DMS 273 (cell line): ENCODE data around the gene ATAD5.
A peak's percentile ranks its signal among the peaks of the same experiment; 100 is the strongest.

Source experiments
- DNase-seq: peaks from one replicate; lab custom pipeline; 2025; ENCODE audit not compliant: unreplicated experiment; lab: John Stamatoyannopoulos, UW

The ATAD5 gene

GRCh38 chr17:30823421-30823820, 8.3 kb upstream of the ATAD5 start:
- DNase-seq = no peak

- peak; percentile 70 for DNase-seq
These were observed 7.8 kb upstream of the ATAD5 start for GRCh38 chr17:30824002-30824355.

GRCh38 chr17:30824356-30825145, 7.2 kb upstream of the ATAD5 start, which contains the start of gene CRLF3:
CRLF3 (minus strand) TSS chr17:30824692; CDS start chr17:30824651, 41 bp downstream.
- DNase-seq = peak; percentile 98

- no peak for DNase-seq
These were observed 4.7 kb upstream of the ATAD5 start for GRCh38 chr17:30827082-30827481.

GRCh38 chr17:30829022-30829421, 2.7 kb upstream of the ATAD5 start:
- no peak for DNase-seq

GRCh38 chr17:30831257-30831656, 509 bp upstream of the ATAD5 start:
- DNase-seq = peak; percentile 53

- peak; percentile 41 for DNase-seq
These were observed 815 bp downstream of the ATAD5 start for GRCh38 chr17:30832438-30833124.

GRCh38 chr17:30838202-30838807, 6.5 kb downstream of the ATAD5 start:
- no peak for DNase-seq

GRCh38 chr17:30840771-30841170, 9.0 kb downstream of the ATAD5 start:
- no peak for DNase-seq

GRCh38 chr17:30848021-30848420, 16.3 kb downstream of the ATAD5 start:
- DNase-seq = no peak

GRCh38 chr17:30854146-30854545, 22.4 kb downstream of the ATAD5 start:
- no peak for DNase-seq

GRCh38 chr17:30858556-30859250, 26.9 kb downstream of the ATAD5 start:
- DNase-seq = no peak

GRCh38 chr17:30864636-30865035, 32.9 kb downstream of the ATAD5 start:
- no peak for DNase-seq

GRCh38 chr17:30869005-30869404, 37.2 kb downstream of the ATAD5 start:
- DNase-seq = no peak

- no peak for DNase-seq
These were observed 54.4 kb downstream of the ATAD5 start for GRCh38 chr17:30886187-30886586.

- DNase-seq = no peak
These were observed 62.5 kb downstream of the ATAD5 start for GRCh38 chr17:30894236-30894635.

GRCh38 chr17:30897311-30897710, 65.5 kb downstream of the ATAD5 start:
- DNase-seq = no peak

- peak; percentile 53 for DNase-seq
These were observed 74.0 kb downstream of the ATAD5 start for GRCh38 chr17:30905742-30906100.

GRCh38 chr17:30906101-30906911, 74.5 kb downstream of the ATAD5 start, which contains the start of gene TEFM:
TEFM (minus strand) TSS chr17:30906238; CDS start chr17:30906198, 40 bp downstream.
- peak; percentile 95 for DNase-seq

GRCh38 chr17:30908717-30909420, 77.1 kb downstream of the ATAD5 start:
- DNase-seq = no peak
